MCF 10A (cell line): Measurements from ENCODE around the gene TSC2. TPM values are rescaled to one million over a fixed set of nuclear protein-coding genes. Genes with fewer than 3 reads are reported as not detected.
"Not testable (repeated sequence)": the region's sequence is repeated elsewhere in the genome, so short reads cannot be mapped to it uniquely, and the experiment has no call there.

Experiments
- BruUV-seq: library from RNA; stranded (reverse); fragments of 400-500 nt; replicated peaks from 2 replicates; lab custom pipeline; 2021; lab: Mats Ljungman, UMichigan
- CTCF ChIA-PET: fragments of 300-600 bp; sonication (Branson Sonifier 250); formaldehyde crosslinking; extraction: SDS; loops from one replicate; lab custom pipeline; 2021; ENCODE audit warnings: antibody characterized with exemption, inconsistent platforms; lab: Yijun Ruan, JAX
- POLR2A ChIA-PET: fragments of 300-600, 350-650 bp; sonication (Branson Sonifier 250); formaldehyde crosslinking; extraction: SDS; loops from one replicate; lab custom pipeline; 2020; ENCODE audit warnings: antibody characterized with exemption, inconsistent platforms; lab: Yijun Ruan, JAX
- DNase-seq: peaks from one replicate; pipeline ENCODE4 v3.0.0-alpha.2; 2018; ENCODE audit not compliant: unreplicated experiment
- H3K27ac Mint-ChIP-seq: one replicate; pipeline ENCODE4 v1.8.0; 2022; ENCODE audit warnings: mild to moderate bottlenecking, low read depth, mixed read lengths; ENCODE audit not compliant: unreplicated experiment
- H3K27me3 Mint-ChIP-seq: one replicate; pipeline ENCODE4 v1.8.0; 2022; ENCODE audit warnings: mixed read lengths; ENCODE audit not compliant: insufficient read depth, unreplicated experiment
- H3K36me3 Mint-ChIP-seq: one replicate; pipeline ENCODE4 v1.8.0; 2022; ENCODE audit warnings: mild to moderate bottlenecking, moderate library complexity, mixed read lengths; ENCODE audit not compliant: insufficient read depth, unreplicated experiment
- H3K4me1 Mint-ChIP-seq: one replicate; pipeline ENCODE4 v1.8.0; 2022; ENCODE audit warnings: mixed read lengths; ENCODE audit not compliant: insufficient read depth, unreplicated experiment
- H3K4me3 Mint-ChIP-seq: one replicate; pipeline ENCODE4 v1.8.0; 2022; ENCODE audit warnings: mild to moderate bottlenecking, moderate library complexity, mixed read lengths; ENCODE audit not compliant: unreplicated experiment
- H3K9me3 Mint-ChIP-seq: one replicate; pipeline ENCODE4 v1.8.0; 2022; ENCODE audit warnings: mixed read lengths; ENCODE audit not compliant: unreplicated experiment
- intact Hi-C: fragments of 100-400 bp; cut with micrococcal nuclease; formaldehyde crosslinking; loops from 2 replicates; pipeline ENCODE4 v1.14.1; 2022
- total RNA-seq: library from RNA; stranded (reverse); gene quantifications from 2 replicates; pipeline ENCODE4 v1.2.3, GENCODE V29; 2022

Gene TSC2
- total RNA-seq, 1 experiment from 2014 or later = 99.8 TPM

DNA sequence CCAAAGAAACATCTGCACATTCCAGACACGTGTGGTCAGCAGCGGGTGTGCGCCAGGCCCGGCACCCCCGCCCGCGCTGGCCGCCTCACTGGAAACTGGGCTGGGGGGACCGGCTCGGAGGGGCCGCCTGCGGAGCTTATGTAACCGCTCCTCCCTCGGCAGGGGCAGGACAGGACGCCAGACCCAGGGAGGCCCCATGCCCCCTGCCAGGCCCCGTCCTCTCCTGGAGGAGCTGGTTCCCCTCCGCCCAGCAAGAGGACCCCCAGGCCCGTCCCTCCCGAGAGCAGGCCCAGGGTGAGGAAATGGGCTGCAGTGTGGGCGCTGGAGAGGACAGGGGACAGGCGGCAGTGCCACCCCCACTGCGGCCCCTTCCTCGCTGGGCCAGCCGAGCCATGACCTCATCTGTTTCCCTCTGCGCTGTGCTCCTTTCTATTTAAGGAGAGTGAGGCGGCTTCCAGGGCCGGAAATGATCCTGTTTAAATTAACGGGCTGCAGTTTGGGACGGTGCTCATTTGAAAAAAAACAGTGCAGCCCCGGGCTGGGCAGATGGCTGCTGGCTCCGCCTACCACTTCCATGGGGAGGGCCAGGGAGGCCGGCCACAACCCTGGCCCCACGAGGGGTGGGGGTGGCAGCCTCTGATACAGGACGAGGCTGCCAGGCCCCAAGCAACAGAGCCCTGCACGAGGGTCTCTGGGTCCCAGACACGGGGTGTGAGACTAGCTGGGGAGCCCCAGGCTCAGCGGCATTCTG lies 77.1 kb downstream of the TSC2 start:
- POLR2A ChIA-PET = interaction anchor here (1.1 to 3.2 kb wide), 3 partner anchors 29 to 117 kb away, joined by 5 to 12 read pairs (median 7); partner anchors contain the start of gene TRAF7
- TSS peak; percentile 82 for BruUV-seq
- H3K9me3 Mint-ChIP-seq, H3K27me3 Mint-ChIP-seq, intact Hi-C loops, H3K36me3 Mint-ChIP-seq: not testable (repeated sequence)
- peak overlapping the region; percentile 79 for H3K27ac Mint-ChIP-seq
- peak; percentile 75 for DNase-seq
- peak overlapping the region; percentile 60 for H3K4me3 Mint-ChIP-seq
- CTCF ChIA-PET = interaction anchor here (0.6 to 1.0 kb wide), 4 partner anchors 15 to 113 kb away, joined by 3 read pairs; no protein-coding TSS in a partner anchor
- peaks cover 31% of the 10 kb centered on the region for H3K4me1 Mint-ChIP-seq

GRCh38 chr16:2125609-2126008 lies 77.8 kb downstream of the TSC2 start:
- POLR2A ChIA-PET = interaction anchor here (0.8 to 3.2 kb wide), 3 partner anchors 29 to 118 kb away, joined by 3 to 12 read pairs (median 7); partner anchors contain the start of gene TRAF7
- H3K4me1 Mint-ChIP-seq = peaks cover 26% of the 10 kb centered on the region
- DNase-seq, intact Hi-C loops, H3K36me3 Mint-ChIP-seq, BruUV-seq, H3K27me3 Mint-ChIP-seq, H3K9me3 Mint-ChIP-seq: not testable (repeated sequence)
- peak overlapping the region; percentile 60 for H3K4me3 Mint-ChIP-seq
- CTCF ChIA-PET = interaction anchor here (0.6 kb wide), 1 partner anchor 14 kb away, joined by 3 read pairs; no protein-coding TSS in a partner anchor
- H3K27ac Mint-ChIP-seq = peak overlapping the region; percentile 39

GRCh38 chr16:2126161-2126743 lies 78.5 kb downstream of the TSC2 start:
- H3K27me3 Mint-ChIP-seq, intact Hi-C loops, H3K36me3 Mint-ChIP-seq, H3K4me3 Mint-ChIP-seq, DNase-seq, H3K9me3 Mint-ChIP-seq, BruUV-seq: not testable (repeated sequence)
- ChIA-PET POLR2A (interaction anchor here (0.8 to 3.2 kb wide), 2 partner anchors 28 to 118 kb away, joined by 3 to 12 read pairs; partner anchors contain the start of gene TRAF7), CTCF (interaction anchor here (0.6 kb wide), 2 partner anchors 10 to 32 kb away, joined by 3 to 5 read pairs; partner anchors contain the start of gene PKD1)
- Mint-ChIP-seq H3K4me1 (peaks cover 21% of the 10 kb centered on the region), H3K27ac (peak overlapping the region; percentile 39)

GRCh38 chr16:2126928-2127556 lies 79.3 kb downstream of the TSC2 start:
- H3K4me1 Mint-ChIP-seq = peaks cover 21% of the 10 kb centered on the region
- DNase-seq, BruUV-seq, H3K9me3 Mint-ChIP-seq, H3K36me3 Mint-ChIP-seq, H3K27me3 Mint-ChIP-seq, H3K4me3 Mint-ChIP-seq, intact Hi-C loops: not testable (repeated sequence)
- peak overlapping the region; percentile 39 for H3K27ac Mint-ChIP-seq
- POLR2A ChIA-PET = interaction anchor here (3.2 kb wide), 1 partner anchor 27 kb away, joined by 12 read pairs; the partner anchor contains the start of gene TRAF7
- CTCF ChIA-PET = interaction anchor here (0.6 to 0.7 kb wide), 4 partner anchors 9 to 80 kb away, joined by 3 to 5 read pairs (median 3); partner anchors contain the start of gene PKD1

- intact Hi-C loops, H3K4me3 Mint-ChIP-seq, H3K9me3 Mint-ChIP-seq, H3K36me3 Mint-ChIP-seq, BruUV-seq, POLR2A ChIA-PET, H3K27me3 Mint-ChIP-seq: not testable (repeated sequence)
- H3K4me1 Mint-ChIP-seq = peaks cover 21% of the 10 kb centered on the region
- peak; percentile 64 for DNase-seq
- H3K27ac Mint-ChIP-seq = peak overlapping the region; percentile 75
- CTCF ChIA-PET = interaction anchor here (0.6 to 0.7 kb wide), 2 partner anchors 14 to 81 kb away, joined by 3 read pairs; no protein-coding TSS in a partner anchor
These were observed 80.0 kb downstream of the TSC2 start for GRCh38 chr16:2127630-2128280.

DNA sequence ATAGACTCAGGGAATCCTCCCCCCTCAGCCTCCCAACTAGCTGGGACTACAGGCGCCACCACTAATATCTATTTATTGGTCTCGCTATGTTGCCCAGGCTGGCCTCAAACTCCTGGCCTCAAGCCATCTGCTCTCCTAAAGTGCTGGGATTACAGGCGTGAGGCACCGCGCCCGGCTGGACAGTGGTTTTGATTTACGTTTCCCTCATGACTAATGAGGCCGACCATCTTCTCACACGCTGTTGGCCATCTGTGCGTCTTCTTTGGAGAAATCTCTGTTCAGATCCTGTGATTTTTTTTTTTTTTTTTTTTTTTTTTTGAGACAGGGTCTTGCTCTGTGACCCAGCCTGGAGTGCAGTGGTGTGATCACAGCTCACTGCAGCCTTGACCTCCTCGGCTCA lies 81.5 kb downstream of the TSC2 start:
- intact Hi-C loops, H3K9me3 Mint-ChIP-seq, BruUV-seq, H3K27me3 Mint-ChIP-seq, H3K36me3 Mint-ChIP-seq, POLR2A ChIA-PET, CTCF ChIA-PET: not testable (repeated sequence)
- peak; percentile 63 for DNase-seq
- Mint-ChIP-seq H3K4me3 (peak overlapping the region; percentile 70), H3K4me1 (peaks cover 21% of the 10 kb centered on the region), H3K27ac (peak overlapping the region; percentile 75)

DNA sequence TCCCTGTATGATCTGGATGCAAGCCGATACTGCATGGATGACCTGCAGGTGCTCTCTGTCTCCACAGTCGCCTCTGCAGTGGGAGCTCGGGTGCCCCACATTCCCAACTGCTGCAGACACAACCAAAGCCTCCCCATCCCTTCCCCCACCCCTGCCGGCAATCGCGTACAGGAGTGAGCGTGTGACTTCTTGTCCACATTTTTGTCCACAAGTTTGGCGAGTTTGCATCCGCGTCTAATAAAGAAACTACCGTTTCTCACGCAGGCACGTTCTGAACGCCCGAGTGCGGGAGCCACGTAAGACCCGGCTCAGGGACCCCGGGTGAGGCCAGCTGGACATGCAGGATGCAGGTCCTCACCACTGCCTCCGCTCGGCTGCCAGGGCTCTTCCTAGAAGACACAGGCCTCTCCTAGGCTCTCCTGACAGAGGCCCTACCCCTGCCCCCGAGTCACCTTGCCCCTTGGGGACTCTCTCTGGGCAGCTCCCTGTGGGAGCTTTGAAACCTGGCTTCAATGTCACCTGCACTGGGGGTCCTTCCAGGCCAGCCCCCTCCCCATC lies 82.2 kb downstream of the TSC2 start:
- peaks cover 20% of the 10 kb centered on the region for H3K4me1 Mint-ChIP-seq
- POLR2A ChIA-PET, H3K27ac Mint-ChIP-seq, CTCF ChIA-PET, H3K27me3 Mint-ChIP-seq, DNase-seq, BruUV-seq, H3K9me3 Mint-ChIP-seq, H3K4me3 Mint-ChIP-seq, intact Hi-C loops, H3K36me3 Mint-ChIP-seq: not testable (repeated sequence)

GRCh38 chr16:2133797-2134196 lies 86.0 kb downstream of the TSC2 start:
- TSS peak; percentile 20 for BruUV-seq
- H3K4me1 Mint-ChIP-seq, intact Hi-C loops, CTCF ChIA-PET, POLR2A ChIA-PET, H3K36me3 Mint-ChIP-seq, H3K27ac Mint-ChIP-seq, H3K9me3 Mint-ChIP-seq, H3K27me3 Mint-ChIP-seq, DNase-seq: not testable (repeated sequence)
- H3K4me3 Mint-ChIP-seq = peak overlapping the region; percentile 55
